Gastroesophageal sphincter (tissue), 3 donors: ENCODE results near the gene PCDHA4.
"Not testable (repeated sequence)": the region's sequence is repeated elsewhere in the genome, so short reads cannot be mapped to it uniquely, and the experiment has no call there.

Source experiments
- EP300 ChIP-seq: sonication (generic); formaldehyde crosslinking; IDR thresholded peaks from one replicate; pipeline ENCODE4 v1.6.1; 2017; ENCODE audit warnings: antibody characterized with exemption, mild to moderate bottlenecking
- POLR2AphosphoS5 ChIP-seq: sonication (generic); formaldehyde crosslinking; IDR thresholded peaks from one replicate; pipeline ENCODE4 v1.6.1; 2017; ENCODE audit warnings: antibody characterized with exemption
- TF ChIP-seq, protein P1 (sequence below), 4 experiments: fragments of 200-600 bp in 2 of 4; fragments of 450-650 bp in 2 of 4; sonication (generic) in 1 of 4; IDR thresholded peaks; one replicate each; pipeline ENCODE4 v1.5.1; 2017 to 2019; ENCODE audit warnings: antibody characterized with exemption in 4 of 4, mild to moderate bottlenecking in 2 of 4, moderate library complexity in 2 of 4

DNA sequence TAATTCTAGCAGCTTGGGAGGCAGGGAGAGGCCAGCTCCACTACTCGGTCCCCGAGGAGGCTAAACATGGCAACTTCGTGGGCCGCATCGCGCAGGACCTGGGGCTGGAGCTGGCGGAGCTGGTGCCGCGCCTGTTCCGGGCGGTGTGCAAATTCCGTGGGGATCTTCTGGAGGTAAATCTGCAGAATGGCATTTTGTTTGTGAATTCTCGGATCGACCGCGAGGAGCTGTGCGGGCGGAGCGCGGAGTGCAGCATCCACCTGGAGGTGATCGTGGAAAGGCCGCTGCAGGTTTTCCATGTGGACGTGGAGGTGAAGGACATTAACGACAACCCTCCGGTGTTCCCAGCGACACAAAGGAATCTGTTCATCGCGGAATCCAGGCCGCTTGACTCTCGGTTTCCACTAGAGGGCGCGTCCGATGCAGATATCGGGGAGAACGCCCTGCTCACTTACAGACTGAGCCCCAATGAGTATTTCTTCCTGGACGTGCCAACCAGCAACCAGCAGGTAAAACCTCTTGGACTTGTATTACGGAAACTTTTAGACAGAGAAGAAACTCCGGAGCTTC is 27.7 kb downstream of the PCDHA4 start:
- TF ChIP-seq, protein P1, sequence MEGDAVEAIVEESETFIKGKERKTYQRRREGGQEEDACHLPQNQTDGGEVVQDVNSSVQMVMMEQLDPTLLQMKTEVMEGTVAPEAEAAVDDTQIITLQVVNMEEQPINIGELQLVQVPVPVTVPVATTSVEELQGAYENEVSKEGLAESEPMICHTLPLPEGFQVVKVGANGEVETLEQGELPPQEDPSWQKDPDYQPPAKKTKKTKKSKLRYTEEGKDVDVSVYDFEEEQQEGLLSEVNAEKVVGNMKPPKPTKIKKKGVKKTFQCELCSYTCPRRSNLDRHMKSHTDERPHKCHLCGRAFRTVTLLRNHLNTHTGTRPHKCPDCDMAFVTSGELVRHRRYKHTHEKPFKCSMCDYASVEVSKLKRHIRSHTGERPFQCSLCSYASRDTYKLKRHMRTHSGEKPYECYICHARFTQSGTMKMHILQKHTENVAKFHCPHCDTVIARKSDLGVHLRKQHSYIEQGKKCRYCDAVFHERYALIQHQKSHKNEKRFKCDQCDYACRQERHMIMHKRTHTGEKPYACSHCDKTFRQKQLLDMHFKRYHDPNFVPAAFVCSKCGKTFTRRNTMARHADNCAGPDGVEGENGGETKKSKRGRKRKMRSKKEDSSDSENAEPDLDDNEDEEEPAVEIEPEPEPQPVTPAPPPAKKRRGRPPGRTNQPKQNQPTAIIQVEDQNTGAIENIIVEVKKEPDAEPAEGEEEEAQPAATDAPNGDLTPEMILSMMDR (IDR thresholded peaks at IDR 0.05) = not testable (repeated sequence)
- TF ChIP-seq EP300, POLR2AphosphoS5: not testable (repeated sequence)
